Non-pigmented ciliary epithelial cell (primary cell): ENCODE data around the gene KLF8.

Experiments
- DNase-seq: peaks from one replicate; pipeline ENCODE4 v3.0.0-alpha.2; 2010; ENCODE audit warnings: low read depth

The KLF8 gene

DNA sequence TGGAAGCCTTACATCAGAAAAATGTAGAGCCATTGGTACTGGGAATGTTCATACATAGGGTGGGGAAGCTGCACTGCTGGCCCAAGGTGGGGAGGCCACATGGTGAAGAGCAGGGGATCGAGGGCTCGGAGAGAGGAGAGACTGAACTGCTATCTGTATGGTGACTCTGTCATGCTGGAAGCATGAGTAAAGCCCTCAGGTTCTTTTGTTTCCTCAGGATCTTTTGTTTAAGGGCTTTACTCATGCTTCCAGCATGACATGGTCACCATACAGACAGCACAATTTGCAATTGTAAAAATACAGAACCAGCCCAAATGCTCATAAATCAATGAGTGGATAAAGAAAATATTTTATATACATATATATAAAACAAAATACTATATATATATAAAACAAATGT lies 78.4 kb downstream of the KLF8 start:
- DNase-seq, result no peak

DNA sequence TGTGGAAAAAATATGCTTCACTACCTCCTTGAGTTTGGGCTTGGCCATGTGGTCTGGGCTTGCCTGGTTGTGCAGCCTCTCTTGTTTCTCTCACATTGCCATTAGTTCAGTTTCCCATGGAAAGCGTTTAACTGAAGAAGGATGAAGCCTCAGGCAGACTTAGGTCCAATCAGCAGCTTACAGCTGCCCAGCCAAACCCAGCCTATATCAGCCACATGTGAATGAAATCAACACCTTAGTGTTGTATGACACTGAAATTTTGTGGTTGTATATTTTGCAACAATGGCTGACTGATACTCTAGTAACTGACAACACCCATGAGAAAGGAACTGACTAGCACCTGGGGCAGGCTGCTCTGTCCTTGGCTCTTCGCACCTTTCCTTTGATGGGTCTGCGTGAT lies 81.2 kb downstream of the KLF8 start:
- DNase-seq, result no peak

DNA sequence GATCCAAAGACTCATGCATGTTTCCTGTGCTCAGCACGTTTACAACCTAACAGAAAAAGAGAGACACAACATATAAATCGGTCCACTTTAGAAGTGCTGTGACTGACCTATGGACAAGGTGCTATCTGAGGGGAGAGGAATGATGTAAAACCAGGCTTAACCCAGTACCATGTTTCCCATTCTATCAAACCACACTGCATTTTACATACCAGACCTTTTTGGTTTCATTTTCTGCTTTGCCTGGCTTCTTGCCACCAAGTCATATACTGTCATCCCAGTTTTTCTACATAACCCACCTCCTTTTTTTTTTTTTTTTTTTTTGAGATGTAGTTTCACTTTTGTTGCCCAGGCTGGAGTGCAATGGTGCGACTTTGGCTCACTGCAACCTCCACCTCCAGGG lies 82.2 kb downstream of the KLF8 start:
- no peak for DNase-seq

DNA sequence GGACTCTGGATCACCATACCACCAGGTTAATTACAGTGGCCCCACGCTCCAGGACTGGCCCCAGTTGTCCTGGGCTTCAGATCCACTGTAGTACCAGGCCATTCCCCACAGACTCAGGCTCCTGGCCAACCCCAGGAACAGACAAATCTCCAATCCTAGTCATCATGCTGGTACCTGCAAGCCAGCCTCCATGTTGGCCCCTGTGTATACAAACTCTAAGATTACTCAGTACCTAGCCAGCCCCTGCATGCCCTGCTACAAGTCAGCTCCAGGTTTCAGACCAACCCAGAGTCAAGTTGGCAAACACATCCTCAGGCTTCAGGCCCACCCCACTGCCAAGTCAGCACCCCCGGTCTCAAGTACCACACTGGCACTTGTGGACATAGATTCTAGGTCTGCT lies 85.9 kb downstream of the KLF8 start:
- no peak for DNase-seq

DNA sequence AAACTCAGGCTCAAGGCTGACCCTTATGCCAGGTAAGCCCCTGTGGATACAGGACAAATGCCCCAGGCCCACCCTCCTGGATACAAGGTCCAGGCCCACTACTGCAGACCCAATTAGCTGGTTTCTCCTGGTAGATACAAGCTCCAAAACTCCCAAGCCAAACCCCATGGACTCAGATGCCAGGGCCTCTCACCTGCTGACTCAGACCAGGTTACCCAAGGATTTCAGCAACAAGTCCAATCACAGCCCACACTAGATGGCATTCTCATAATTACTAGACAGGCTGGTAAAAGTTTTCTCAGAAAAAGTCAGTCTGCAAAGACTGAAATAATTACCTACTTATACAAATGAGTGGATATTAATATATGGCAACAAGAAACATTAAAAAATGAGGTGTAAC lies 87.0 kb downstream of the KLF8 start:
- DNase-seq, result no peak
